H1 (cell line): ENCODE data around the gene PHF3. TPM values are rescaled to one million over a fixed set of nuclear protein-coding genes. Genes with fewer than 3 reads are reported as not detected.

Experiments
- CHD7 ChIP-seq: fragments of 300-600 bp; sonication (generic); IDR thresholded peaks from 2 replicates; pipeline ENCODE4 v1.7.1; 2012; ENCODE audit warnings: low read length, moderate library complexity, mild to moderate bottlenecking, inconsistent platforms; ENCODE audit not compliant: insufficient replicate concordance
- GTF2F1 ChIP-seq: IDR thresholded peaks from 2 replicates; pipeline ENCODE4 v1.6.1; 2012; ENCODE audit warnings: low read depth, low read length, improper control_type of control experiment, borderline replicate concordance
- SP2 ChIP-seq: IDR thresholded peaks from 2 replicates; pipeline ENCODE4 v1.6.1; 2012; ENCODE audit warnings: mild to moderate bottlenecking, low read length, inconsistent platforms
- USF2 ChIP-seq: IDR thresholded peaks from 2 replicates; pipeline ENCODE4 v1.6.1; 2011; ENCODE audit warnings: low read length, improper control_type of control experiment
- polyA plus RNA-seq, 7 experiments: library from polyadenylated mRNA; depleted of rRNA in 3 of 7; stranded (reverse) in 5 of 7; unstranded in 2 of 7; fragments of >200 nt in 5 of 7; fragments of 200-250 nt in 2 of 7; gene quantifications; 1 replicate in 5 of 7; 2 replicates in 1 of 7; 4 replicates in 1 of 7; pipeline versions ENCODE4 v1.2.1 to v1.2.3, GENCODE V29; 2011 to 2013; ENCODE audit warnings: missing spikeins in 2 of 7, mixed read lengths in 2 of 7
- total RNA-seq: library from RNA; stranded (reverse); fragmentation: NEBNext Ultra II Directional; extraction: Animal tissue kit (Norgen Biotek cat#: 25700); gene quantifications from 2 replicates; pipeline ENCODE4 v1.2.1, GENCODE V29; 2021

PHF3 gene
- total and polyA plus RNA-seq, 2 of the 8 experiments (the other 6 are each of a cell fraction or from before 2014, with no cell fraction given), result 10.1 to 69.3 TPM

GRCh38 chr6:63635215-63635587, 401 bp upstream of the PHF3 start (continued):
- TF ChIP-seq CHD7 (no peak), GTF2F1 (no peak), SP2 (no peak), USF2 (no peak)
